MM.1S (cell line): ENCODE data around the gene SORCS2.

Experiments
- DNase-seq: peaks from one replicate; pipeline ENCODE4 v3.0.0-alpha.2; 2015
- H2AFZ ChIP-seq: fragments of 300-600 bp; sonication (generic); 2 replicates; pipeline ENCODE4 v1.6.0; 2016; ENCODE audit warnings: antibody characterized with exemption, low read length
- H3F3A ChIP-seq: fragments of 300-600 bp; sonication (generic); 2 replicates; pipeline ENCODE4 v1.6.1; 2016; ENCODE audit warnings: mild to moderate bottlenecking, antibody characterized with exemption, low read length, moderate library complexity, mixed read lengths; ENCODE audit not compliant: insufficient read depth
- H3K27ac ChIP-seq: fragments of 300-600 bp; sonication (generic); 2 replicates; pipeline ENCODE4 v1.5.1; 2016; ENCODE audit warnings: mild to moderate bottlenecking, low read length
- H3K27me3 ChIP-seq: fragments of 300-600 bp; sonication (generic); replicated peaks from 2 replicates; pipeline ENCODE4 v1.6.0; 2016; ENCODE audit warnings: low read length; ENCODE audit not compliant: insufficient read depth
- H3K36me3 ChIP-seq: fragments of 300-600 bp; sonication (generic); replicated peaks from 2 replicates; pipeline ENCODE4 v1.6.1; 2016; ENCODE audit warnings: mild to moderate bottlenecking, low read length, mixed read lengths; ENCODE audit not compliant: insufficient read depth
- H3K4me1 ChIP-seq: fragments of 300-600 bp; sonication (generic); 2 replicates; pipeline ENCODE4 v1.6.1; 2016; ENCODE audit warnings: low read length, mixed read lengths
- H3K4me2 ChIP-seq: fragments of 300-600 bp; sonication (generic); 2 replicates; pipeline ENCODE4 v1.6.0; 2016; ENCODE audit warnings: low read depth, low read length
- H3K4me3 ChIP-seq: fragments of 300-600 bp; sonication (generic); 2 replicates; pipeline ENCODE4 v1.5.1; 2016; ENCODE audit warnings: low read length, mixed read lengths
- H3K79me2 ChIP-seq: fragments of 300-600 bp; sonication (generic); 2 replicates; pipeline ENCODE4 v1.6.1; 2016; ENCODE audit warnings: mixed run types, low read length, mixed read lengths
- H3K9ac ChIP-seq: fragments of 300-600 bp; sonication (generic); 2 replicates; pipeline ENCODE4 v1.6.1; 2016; ENCODE audit warnings: low read length, mixed read lengths
- H3K9me2 ChIP-seq: fragments of 300-600 bp; sonication (generic); replicated peaks from 2 replicates; pipeline ENCODE4 v1.6.1; 2016; ENCODE audit warnings: mild to moderate bottlenecking, low read length, mixed read lengths; ENCODE audit not compliant: insufficient read depth
- H3K9me3 ChIP-seq: fragments of 300-600 bp; sonication (generic); replicated peaks from 2 replicates; pipeline ENCODE4 v1.6.1; 2016; ENCODE audit warnings: mild to moderate bottlenecking, low read length, mixed read lengths; ENCODE audit not compliant: insufficient read depth
- H4K20me1 ChIP-seq: fragments of 300-600 bp; sonication (generic); 2 replicates; pipeline ENCODE4 v1.6.1; 2016; ENCODE audit warnings: mild to moderate bottlenecking, low read length, moderate library complexity, mixed read lengths; ENCODE audit not compliant: insufficient read depth
- CTCF ChIP-seq: fragments of 300-600 bp; sonication (generic); IDR thresholded peaks from 2 replicates; pipeline ENCODE4 v1.5.1; 2016; ENCODE audit warnings: antibody characterized with exemption, low read length, mixed read lengths
- EZH2 ChIP-seq: fragments of 300-600 bp; sonication (generic); optimal IDR thresholded peaks from 2 replicates; pipeline ENCODE3; 2017; ENCODE audit warnings: low read depth, mild to moderate bottlenecking, antibody characterized with exemption, low read length, mixed read lengths
- EZH2phosphoT487 ChIP-seq: fragments of 300-600 bp; sonication (generic); IDR thresholded peaks from 2 replicates; pipeline ENCODE4 v1.6.1; 2018; ENCODE audit warnings: antibody characterized with exemption, low read length

Gene SORCS2

DNA sequence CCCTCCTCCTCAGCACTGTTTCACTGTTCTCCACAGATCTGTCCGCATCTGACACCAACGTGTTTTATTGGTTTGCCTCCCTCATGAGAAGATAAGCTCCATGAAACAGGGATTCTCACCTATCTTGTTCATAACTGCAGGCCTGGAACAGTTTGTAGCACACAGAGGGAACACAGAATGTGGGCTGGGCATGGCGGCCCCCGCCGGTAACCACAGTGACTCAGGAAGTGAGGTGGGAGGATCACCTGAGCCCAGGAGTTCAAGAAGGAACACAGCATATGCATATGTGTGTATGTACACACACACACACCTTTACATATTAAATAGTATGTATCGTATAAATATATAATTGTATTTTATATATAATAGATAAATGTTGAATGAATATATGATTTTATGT is 578.7 kb downstream of the SORCS2 start:
- no peak overlapping the region for H3K27ac ChIP-seq
- H3K9me3 ChIP-seq = no peaks in the 10 kb centered on the region
- H3K4me2 ChIP-seq = no peak overlapping the region
- H3K79me2 ChIP-seq = no peaks in the 10 kb centered on the region
- no peaks in the 10 kb centered on the region for H3K9me2 ChIP-seq
- no peak overlapping the region for H2AFZ ChIP-seq
- TF ChIP-seq EZH2phosphoT487 (no peak), EZH2 (no peak), CTCF (no peak)
- peaks cover 51% of the 10 kb centered on the region for H3K27me3 ChIP-seq
- H3K4me1 ChIP-seq = no peaks in the 10 kb centered on the region
- H4K20me1 ChIP-seq = no peaks in the 10 kb centered on the region
- H3K4me3 ChIP-seq = no peak overlapping the region
- H3K9ac ChIP-seq = no peak overlapping the region
- no peak for DNase-seq
- H3F3A ChIP-seq = no peaks in the 10 kb centered on the region
- no peaks in the 10 kb centered on the region for H3K36me3 ChIP-seq

GRCh38 chr4:7771541-7772507 is 579.5 kb downstream of the SORCS2 start:
- Histone ChIP-seq H3F3A (no peaks in the 10 kb centered on the region), H3K9ac (no peak overlapping the region), H3K4me2 (no peak overlapping the region), H3K27me3 (peaks cover 59% of the 10 kb centered on the region), H3K4me3 (no peak overlapping the region), H3K4me1 (no peaks in the 10 kb centered on the region), H2AFZ (no peak overlapping the region), H3K79me2 (no peaks in the 10 kb centered on the region), H3K36me3 (no peaks in the 10 kb centered on the region), H3K9me3 (no peaks in the 10 kb centered on the region), H3K9me2 (no peaks in the 10 kb centered on the region), H4K20me1 (no peaks in the 10 kb centered on the region), H3K27ac (no peak overlapping the region)
- peak; percentile 64 for DNase-seq
- TF ChIP-seq EZH2 (no peak), EZH2phosphoT487 (no peak), CTCF (no peak)

DNA sequence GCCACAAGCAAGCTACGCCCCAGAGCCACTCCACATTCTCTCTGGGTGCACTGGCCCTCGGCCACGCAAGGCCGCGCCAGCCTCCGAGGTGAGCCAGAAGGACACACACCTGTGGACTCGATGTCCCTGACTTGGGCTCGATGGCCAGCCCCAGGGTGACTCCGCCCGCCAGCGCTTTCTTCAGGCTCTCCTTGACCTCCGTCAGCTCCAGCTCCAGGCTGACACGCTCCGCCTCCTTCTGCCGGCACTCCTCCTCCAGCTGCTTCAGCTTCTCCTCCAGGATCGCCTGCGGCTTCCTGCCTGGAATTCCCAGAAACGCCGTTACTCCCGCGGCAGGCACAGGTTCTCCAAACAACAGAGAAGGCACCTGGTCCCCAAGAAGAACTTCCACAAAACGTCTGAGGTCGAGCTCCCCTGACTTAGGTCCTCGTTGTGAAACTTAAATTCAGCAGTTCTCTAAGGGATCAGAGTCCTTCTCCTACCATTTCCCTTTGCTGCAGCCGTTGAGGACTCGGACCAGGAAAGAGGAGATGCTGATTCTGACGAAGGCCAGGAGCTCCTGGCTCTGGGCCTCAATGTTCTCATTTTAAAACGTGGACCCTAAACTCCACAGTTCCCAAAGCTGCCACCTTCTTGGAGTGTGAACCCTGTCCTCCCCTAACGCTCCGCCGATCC is 580.5 kb downstream of the SORCS2 start:
- Histone ChIP-seq H3K4me1 (no peaks in the 10 kb centered on the region), H3K4me2 (no peak overlapping the region), H3K4me3 (no peak overlapping the region), H2AFZ (no peak overlapping the region), H4K20me1 (no peaks in the 10 kb centered on the region), H3K27me3 (peaks cover 63% of the 10 kb centered on the region), H3K9ac (no peak overlapping the region), H3K9me2 (no peaks in the 10 kb centered on the region), H3K36me3 (no peaks in the 10 kb centered on the region), H3K79me2 (no peaks in the 10 kb centered on the region), H3K27ac (no peak overlapping the region), H3K9me3 (no peaks in the 10 kb centered on the region), H3F3A (no peaks in the 10 kb centered on the region)
- TF ChIP-seq EZH2phosphoT487 = no peak
- DNase-seq = no peak
